GM23248 (cell line): ENCODE results near the gene EP400. TPM values are rescaled to one million over a fixed set of nuclear protein-coding genes. Genes with fewer than 3 reads are reported as not detected.
"Not testable (repeated sequence)": the region's sequence is repeated elsewhere in the genome, so short reads cannot be mapped to it uniquely, and the experiment has no call there.

Source experiments
- DNase-seq: peaks from one replicate; pipeline ENCODE4 v3.0.0-alpha.2; 2015
- H2AFZ ChIP-seq: fragments of 200-600 bp; sonication (generic); 2 replicates; pipeline ENCODE4 v1.6.1; 2016; ENCODE audit warnings: antibody characterized with exemption
- H3F3A ChIP-seq: fragments of 200-600 bp; sonication (generic); 2 replicates; pipeline ENCODE4 v1.6.1; 2016; ENCODE audit warnings: mild to moderate bottlenecking, antibody characterized with exemption, mixed run types; ENCODE audit not compliant: insufficient read depth
- H3K27ac ChIP-seq: fragments of 200-600 bp; sonication (generic); 2 replicates; pipeline ENCODE4 v1.5.1; 2016; ENCODE audit warnings: mild to moderate bottlenecking
- H3K27me3 ChIP-seq: fragments of 200-600 bp; sonication (generic); replicated peaks from 2 replicates; pipeline ENCODE4 v1.6.1; 2016; ENCODE audit warnings: mild to moderate bottlenecking; ENCODE audit not compliant: insufficient read depth
- H3K36me3 ChIP-seq: fragments of 200-600 bp; sonication (generic); 2 replicates; pipeline ENCODE4 v1.6.1; 2016; ENCODE audit warnings: low read depth, mild to moderate bottlenecking
- H3K4me1 ChIP-seq: fragments of 200-600 bp; sonication (generic); 2 replicates; pipeline ENCODE4 v1.6.1; 2016; ENCODE audit warnings: mild to moderate bottlenecking; ENCODE audit not compliant: insufficient read depth
- H3K4me2 ChIP-seq: fragments of 200-600 bp; sonication (generic); one replicate; pipeline ENCODE4 v1.6.1; 2016; ENCODE audit warnings: mild to moderate bottlenecking; ENCODE audit not compliant: unreplicated experiment
- H3K4me3 ChIP-seq: fragments of 200-600 bp; sonication (generic); 2 replicates; pipeline ENCODE4 v1.5.1; 2016; ENCODE audit warnings: mild to moderate bottlenecking
- H3K79me2 ChIP-seq: fragments of 200-600 bp; sonication (generic); 2 replicates; pipeline ENCODE4 v1.6.1; 2016; ENCODE audit warnings: mild to moderate bottlenecking; ENCODE audit not compliant: insufficient read depth
- H3K9ac ChIP-seq: fragments of 200-600 bp; sonication (generic); 2 replicates; pipeline ENCODE4 v1.6.1; 2016; ENCODE audit warnings: mild to moderate bottlenecking
- H3K9me2 ChIP-seq: fragments of 200-600 bp; sonication (generic); 2 replicates; pipeline ENCODE4 v1.6.1; 2016; ENCODE audit warnings: mixed run types, mild to moderate bottlenecking, moderate library complexity; ENCODE audit not compliant: insufficient read depth
- H3K9me3 ChIP-seq: fragments of 200-600 bp; sonication (generic); one replicate; pipeline ENCODE4 v1.6.1; 2017; ENCODE audit warnings: low read depth
- H4K20me1 ChIP-seq: fragments of 200-600 bp; sonication (generic); 2 replicates; pipeline ENCODE4 v1.6.0; 2016; ENCODE audit not compliant: insufficient read depth
- EZH2 ChIP-seq: fragments of 200-600 bp; sonication (generic); IDR thresholded peaks from 2 replicates; pipeline ENCODE4 v1.6.1; 2018; ENCODE audit warnings: antibody characterized with exemption, mild to moderate bottlenecking; ENCODE audit not compliant: insufficient read depth, poor library complexity, severe bottlenecking
- EZH2phosphoT487 ChIP-seq: fragments of 200-600 bp; sonication (generic); IDR thresholded peaks from 2 replicates; pipeline ENCODE4 v1.6.1; 2018; ENCODE audit warnings: antibody characterized with exemption, moderate library complexity, mild to moderate bottlenecking, low read depth; ENCODE audit not compliant: insufficient read depth
- WGBS, 2 experiments: methylation state at CpG; one replicate each; pipeline ENCODE4 v1.1.6; 2015 to 2017; ENCODE audit warnings: low lambda C conversion rate in 2 of 2, low coverage in 1 of 2; ENCODE audit errors: missing lambda C conversion rate in 2 of 2; 5-methylcytosine and 5-hydroxymethylcytosine counted together
- in situ Hi-C: fragments of 300-500 bp; cut with MboI; formaldehyde crosslinking; loops from 2 replicates; pipeline ENCODE4 v1.15.0; 2020
- polyA plus RNA-seq: library from polyadenylated mRNA; unstranded; fragments of >200 nt; fragmentation: Nextera tagmentation; extraction: Ambion mirVana; gene quantifications from 2 replicates; pipeline ENCODE4 v1.2.1, GENCODE V29; 2016
- total RNA-seq: library from RNA; depleted of rRNA; stranded (reverse); fragments of >200 nt; shearing (Covaris generic); gene quantifications from 2 replicates; pipeline ENCODE4 v1.2.3, GENCODE V29; 2014

The EP400 gene
- total and polyA plus RNA-seq, 2 experiments from 2014 or later, result 8.6 to 9.4 TPM

- Histone ChIP-seq H4K20me1 (no peaks in the 10 kb centered on the region), H3K36me3 (peaks cover 12% of the 10 kb centered on the region; the same call in 1 of the 2 replicates), H3K79me2 (peaks cover 57% of the 10 kb centered on the region), H3K9me2 (no peaks in the 10 kb centered on the region), H3K4me3 (no peak overlapping the region), H3K9me3 (no peaks in the 10 kb centered on the region), H3K27me3 (no peaks in the 10 kb centered on the region), H3F3A (no peaks in the 10 kb centered on the region), H3K27ac (no peak overlapping the region), H3K4me2 (no peak overlapping the region), H3K9ac (no peak overlapping the region), H2AFZ (no peak overlapping the region), H3K4me1 (no peaks in the 10 kb centered on the region)
- TF ChIP-seq EZH2phosphoT487 (no peak), EZH2 (no peak)
- in situ Hi-C loops, result no loop called here
- no peak for DNase-seq
- WGBS, 2 experiments, result 88 to 94% methylated on average over 12 to 13 of the region's 13 CpGs
Measured at GRCh38 chr12:132100306-132101065, 150.7 kb downstream of the EP400 start.

DNA sequence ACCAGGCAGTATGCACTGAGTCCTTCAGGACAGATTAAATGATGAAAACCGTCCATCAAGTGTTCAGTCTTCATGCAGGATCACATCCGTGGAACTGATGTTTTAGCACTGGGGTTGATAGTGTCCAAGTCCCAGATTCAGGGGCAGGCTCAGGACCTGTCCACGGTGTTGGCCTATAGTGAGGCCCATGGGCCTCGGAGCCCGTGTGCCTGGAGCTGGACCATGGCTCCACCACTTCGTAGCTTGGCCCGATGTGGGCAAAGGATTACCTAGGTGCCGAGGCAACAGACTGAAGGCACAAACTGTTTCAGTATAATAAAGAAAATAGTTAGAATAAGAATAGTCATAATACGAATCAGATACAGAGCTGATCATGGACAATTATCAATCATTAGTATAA lies 152.6 kb downstream of the EP400 start:
- DNase-seq, result no peak
- Histone ChIP-seq H2AFZ (no peak overlapping the region), H3K27me3 (no peaks in the 10 kb centered on the region), H3K9ac (no peak overlapping the region), H3K4me3 (no peak overlapping the region), H3F3A (no peaks in the 10 kb centered on the region), H3K9me2 (no peaks in the 10 kb centered on the region), H4K20me1 (no peaks in the 10 kb centered on the region), H3K4me2 (no peak overlapping the region), H3K4me1 (no peaks in the 10 kb centered on the region), H3K79me2 (peaks cover 57% of the 10 kb centered on the region), H3K9me3 (no peaks in the 10 kb centered on the region), H3K27ac (no peak overlapping the region), H3K36me3 (peaks cover 12% of the 10 kb centered on the region; the same call in 1 of the 2 replicates)
- TF ChIP-seq EZH2, result no peak
- no peak for TF ChIP-seq EZH2phosphoT487
- WGBS, 2 experiments, result 96 to 97% methylated on average over 9 of the region's 9 CpGs
- in situ Hi-C loops, result no loop called here

DNA sequence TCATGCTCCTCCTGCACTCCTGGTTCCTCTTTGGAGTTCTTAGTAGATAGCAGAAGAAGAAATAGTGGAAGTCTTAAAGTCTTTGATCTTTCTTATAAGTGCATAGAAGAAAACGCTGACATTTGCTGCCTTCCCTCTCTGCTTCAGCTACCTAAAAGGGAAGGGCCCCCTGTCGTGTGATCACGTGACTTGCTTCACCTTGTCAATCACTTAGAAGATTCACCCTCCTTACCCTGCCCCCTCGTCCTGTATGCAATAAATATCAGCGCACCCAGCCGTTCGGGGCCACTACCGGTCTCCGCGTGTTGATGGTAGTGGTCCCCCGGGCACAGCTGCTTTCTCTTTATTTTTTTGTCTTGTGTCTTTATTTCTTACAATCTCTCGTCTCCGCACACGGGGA lies 153.3 kb downstream of the EP400 start:
- 87 to 88% methylated on average over 14 of the region's 14 CpGs for WGBS, 2 experiments

GRCh38 chr12:132103542-132104308 lies 154.0 kb downstream of the EP400 start:
- H4K20me1 ChIP-seq, result no peaks in the 10 kb centered on the region
- no peaks in the 10 kb centered on the region for H3F3A ChIP-seq
- DNase-seq, result no peak
- H3K79me2 ChIP-seq, result peaks cover 43% of the 10 kb centered on the region
- no peak overlapping the region for H3K9ac ChIP-seq
- H3K9me3 ChIP-seq, result no peaks in the 10 kb centered on the region
- H3K9me2 ChIP-seq, result no peaks in the 10 kb centered on the region
- TF ChIP-seq EZH2phosphoT487, result no peak
- TF ChIP-seq EZH2, result no peak
- H3K4me3 ChIP-seq, result no peak overlapping the region
- 96 to 97% methylated on average over 24 to 26 of the region's 26 CpGs for WGBS, 2 experiments
- no peak overlapping the region for H3K4me2 ChIP-seq
- in situ Hi-C loops, result no loop called here
- no peak overlapping the region for H2AFZ ChIP-seq
- peaks cover 7% of the 10 kb centered on the region; the same call in 1 of the 2 replicates for H3K36me3 ChIP-seq
- no peaks in the 10 kb centered on the region for H3K27me3 ChIP-seq
- H3K4me1 ChIP-seq, result no peaks in the 10 kb centered on the region
- H3K27ac ChIP-seq, result no peak overlapping the region

More for the DNA sequence above, 153.3 kb downstream of the EP400 start:
- H3K27ac ChIP-seq, H3K4me2 ChIP-seq, DNase-seq, H4K20me1 ChIP-seq, H3F3A ChIP-seq, H3K9ac ChIP-seq, H3K4me3 ChIP-seq, H2AFZ ChIP-seq, H3K27me3 ChIP-seq, H3K9me3 ChIP-seq, H3K4me1 ChIP-seq, H3K9me2 ChIP-seq, in situ Hi-C loops: not testable (repeated sequence)
- Histone ChIP-seq H3K36me3 (peaks cover 11% of the 10 kb centered on the region; the same call in 1 of the 2 replicates), H3K79me2 (peaks cover 49% of the 10 kb centered on the region)
